ENCODE data around the gene CLDN5.
"Not testable (repeated sequence)": the region's sequence is repeated elsewhere in the genome, so short reads cannot be mapped to it uniquely, and the experiment has no call there.

The CLDN5 gene

DNA sequence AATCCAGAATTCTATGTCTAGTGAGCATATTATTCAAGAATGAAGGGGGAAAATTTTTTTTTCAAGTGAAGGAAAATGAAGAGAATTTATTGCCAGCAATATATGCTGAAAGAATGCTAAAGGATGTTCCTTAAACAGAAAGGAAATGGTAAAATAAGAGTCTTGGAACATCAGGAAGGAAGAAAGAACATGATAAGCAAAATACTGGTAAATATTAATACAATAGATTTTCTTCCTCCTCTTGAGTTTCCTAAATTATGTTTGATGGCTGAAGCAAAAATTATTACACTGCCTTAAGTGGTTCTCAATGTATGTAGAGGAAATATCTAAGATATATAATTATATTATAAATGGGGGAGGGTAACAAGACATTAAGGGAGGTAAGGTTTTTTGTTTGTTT, 9.6 kb upstream of the CLDN5 start:
- Histone ChIP-seq H3K9me3 (ENCODE audit: severe bottlenecking) (no peaks in the 10 kb centered on the region), H3K4me1 (ENCODE audit: insufficient read depth, poor library complexity, severe bottlenecking) (no peaks in the 10 kb centered on the region), H3K27ac (ENCODE audit: poor library complexity, severe bottlenecking) (no peak overlapping the region), H3K36me3 (ENCODE audit: low read depth) (no peaks in the 10 kb centered on the region), H3K4me3 (ENCODE audit: severe bottlenecking) (no peak overlapping the region), H3K27me3 (ENCODE audit: insufficient read depth, poor library complexity, severe bottlenecking) (no peaks in the 10 kb centered on the region)
- ATAC-seq (ENCODE audit: low read depth) (no peak), DNase-seq (ENCODE audit: low spot score) (no peak)
- TF ChIP-seq, protein P1, sequence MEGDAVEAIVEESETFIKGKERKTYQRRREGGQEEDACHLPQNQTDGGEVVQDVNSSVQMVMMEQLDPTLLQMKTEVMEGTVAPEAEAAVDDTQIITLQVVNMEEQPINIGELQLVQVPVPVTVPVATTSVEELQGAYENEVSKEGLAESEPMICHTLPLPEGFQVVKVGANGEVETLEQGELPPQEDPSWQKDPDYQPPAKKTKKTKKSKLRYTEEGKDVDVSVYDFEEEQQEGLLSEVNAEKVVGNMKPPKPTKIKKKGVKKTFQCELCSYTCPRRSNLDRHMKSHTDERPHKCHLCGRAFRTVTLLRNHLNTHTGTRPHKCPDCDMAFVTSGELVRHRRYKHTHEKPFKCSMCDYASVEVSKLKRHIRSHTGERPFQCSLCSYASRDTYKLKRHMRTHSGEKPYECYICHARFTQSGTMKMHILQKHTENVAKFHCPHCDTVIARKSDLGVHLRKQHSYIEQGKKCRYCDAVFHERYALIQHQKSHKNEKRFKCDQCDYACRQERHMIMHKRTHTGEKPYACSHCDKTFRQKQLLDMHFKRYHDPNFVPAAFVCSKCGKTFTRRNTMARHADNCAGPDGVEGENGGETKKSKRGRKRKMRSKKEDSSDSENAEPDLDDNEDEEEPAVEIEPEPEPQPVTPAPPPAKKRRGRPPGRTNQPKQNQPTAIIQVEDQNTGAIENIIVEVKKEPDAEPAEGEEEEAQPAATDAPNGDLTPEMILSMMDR (IDR thresholded peaks at IDR 0.05; ENCODE audit: poor library complexity, severe bottlenecking), result no peak

DNA sequence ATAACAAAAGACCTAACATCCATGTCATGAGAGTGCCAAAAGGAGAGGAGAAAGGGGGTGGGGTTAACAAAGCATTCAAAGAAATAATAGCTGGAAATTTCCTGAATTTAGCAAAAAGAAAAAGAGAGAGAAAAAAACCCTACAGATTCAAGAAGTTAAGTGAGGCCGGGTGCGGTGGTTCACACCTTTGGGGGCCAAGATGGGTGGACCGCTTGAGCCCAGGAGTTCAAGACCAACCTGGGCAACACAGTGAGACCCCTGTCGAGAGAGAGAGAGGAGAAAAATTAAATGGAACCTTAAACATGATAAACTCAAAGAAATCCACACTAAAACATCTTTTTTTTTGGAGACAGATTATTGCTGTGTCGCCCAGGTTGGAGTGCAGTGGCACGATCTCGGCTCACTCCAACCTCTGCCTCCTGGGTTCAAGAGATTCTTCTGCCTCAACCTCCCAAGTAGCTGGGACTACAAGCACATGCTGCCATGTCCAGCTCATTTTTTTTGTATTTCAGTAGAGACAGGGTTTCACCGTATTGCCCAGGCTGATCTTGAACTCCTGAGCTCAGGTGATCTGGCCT, 8.9 kb upstream of the CLDN5 start:
- DNase-seq (ENCODE audit: low spot score) (no peak), ATAC-seq (ENCODE audit: low read depth) (no peak)
- H3K4me3 ChIP-seq (ENCODE audit: severe bottlenecking), result no peak overlapping the region
- no peaks in the 10 kb centered on the region for H3K36me3 ChIP-seq (ENCODE audit: low read depth)
- H3K4me1 ChIP-seq (ENCODE audit: insufficient read depth, poor library complexity, severe bottlenecking), result no peaks in the 10 kb centered on the region
- no peaks in the 10 kb centered on the region for H3K9me3 ChIP-seq (ENCODE audit: severe bottlenecking)
- TF ChIP-seq, protein P1 (IDR thresholded peaks at IDR 0.05; ENCODE audit: poor library complexity, severe bottlenecking), result no peak
- H3K27me3 ChIP-seq (ENCODE audit: insufficient read depth, poor library complexity, severe bottlenecking), result no peaks in the 10 kb centered on the region
- H3K27ac ChIP-seq (ENCODE audit: poor library complexity, severe bottlenecking), result no peak overlapping the region

DNA sequence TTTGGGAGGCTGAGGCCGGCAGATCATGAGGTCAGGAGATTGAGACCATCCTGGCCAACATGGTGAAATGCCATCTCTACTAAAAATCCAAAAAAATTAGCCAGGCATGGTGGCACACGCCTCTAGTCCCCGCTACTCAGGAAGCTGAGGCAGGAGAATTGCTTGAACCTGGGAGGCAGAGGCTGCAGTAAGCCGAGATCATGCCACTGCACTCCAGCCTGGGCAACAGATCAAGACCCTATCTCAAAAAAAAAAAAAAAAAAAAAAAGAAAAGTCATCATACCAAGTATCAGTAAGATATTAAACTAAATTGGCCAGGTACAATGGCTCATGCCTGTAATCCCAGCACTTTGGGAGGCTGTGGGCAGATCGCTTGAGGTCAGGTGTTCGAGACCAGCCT, 7.1 kb upstream of the CLDN5 start:
- not testable (repeated sequence) for H3K4me1 ChIP-seq (ENCODE audit: insufficient read depth, poor library complexity, severe bottlenecking); H3K36me3 ChIP-seq (ENCODE audit: low read depth); H3K27me3 ChIP-seq (ENCODE audit: insufficient read depth, poor library complexity, severe bottlenecking); H3K27ac ChIP-seq (ENCODE audit: poor library complexity, severe bottlenecking); H3K9me3 ChIP-seq (ENCODE audit: severe bottlenecking); ATAC-seq (ENCODE audit: low read depth); DNase-seq (ENCODE audit: low spot score); H3K4me3 ChIP-seq (ENCODE audit: severe bottlenecking)

DNA sequence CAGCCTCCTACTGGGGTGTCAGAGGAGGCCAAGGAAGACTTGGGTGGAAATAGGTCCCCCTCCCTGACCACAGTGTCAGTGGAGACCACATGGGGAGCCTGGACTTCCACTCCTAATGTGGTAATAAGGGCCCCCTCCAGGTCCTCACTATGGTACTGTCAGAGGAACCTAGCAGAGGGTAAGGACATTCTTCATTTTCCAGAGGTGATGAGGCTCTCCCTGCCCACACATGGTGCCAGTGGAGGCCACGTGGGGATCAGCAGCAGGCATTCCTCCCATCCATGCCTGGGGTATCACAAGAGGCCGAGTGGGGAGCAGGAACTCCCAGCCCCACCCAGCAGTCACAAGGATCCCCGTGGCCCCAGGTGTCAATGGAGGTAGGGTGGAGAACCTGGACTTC, 6.5 kb upstream of the CLDN5 start:
- TF ChIP-seq, protein P1 (IDR thresholded peaks at IDR 0.05; ENCODE audit: poor library complexity, severe bottlenecking), result no peak
- H3K36me3 ChIP-seq (ENCODE audit: low read depth), result no peaks in the 10 kb centered on the region
- H3K27ac ChIP-seq (ENCODE audit: poor library complexity, severe bottlenecking), result no peak overlapping the region
- ATAC-seq (ENCODE audit: low read depth) (no peak), DNase-seq (ENCODE audit: low spot score) (no peak)
- H3K27me3 ChIP-seq (ENCODE audit: insufficient read depth, poor library complexity, severe bottlenecking), result no peaks in the 10 kb centered on the region
- H3K4me1 ChIP-seq (ENCODE audit: insufficient read depth, poor library complexity, severe bottlenecking), result no peaks in the 10 kb centered on the region
- H3K9me3 ChIP-seq (ENCODE audit: severe bottlenecking), result no peaks in the 10 kb centered on the region
- H3K4me3 ChIP-seq (ENCODE audit: severe bottlenecking), result no peak overlapping the region

DNA sequence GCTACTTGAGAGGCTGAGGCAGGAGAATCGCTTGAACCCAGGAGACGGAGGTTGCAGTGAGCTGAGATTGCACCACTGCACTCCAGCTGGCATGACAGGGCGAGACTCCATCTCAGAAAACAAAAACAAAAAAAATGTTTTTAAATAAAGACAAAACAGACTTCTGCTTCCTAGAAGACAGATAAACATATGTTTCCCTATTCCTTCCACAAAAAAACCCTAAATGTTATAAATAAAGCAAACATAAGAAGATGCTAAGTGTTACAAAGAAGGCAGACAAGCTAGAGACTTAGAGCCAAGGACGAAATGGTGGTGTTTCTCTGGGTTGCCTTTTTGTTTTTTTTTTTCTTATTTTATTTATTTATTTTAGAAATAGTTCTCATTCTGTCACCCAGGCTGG, 5.6 kb upstream of the CLDN5 start:
- TF ChIP-seq, protein P1 (IDR thresholded peaks at IDR 0.05; ENCODE audit: poor library complexity, severe bottlenecking), result no peak
- DNase-seq (ENCODE audit: low spot score) (no peak), ATAC-seq (ENCODE audit: low read depth) (no peak)
- no peaks in the 10 kb centered on the region for H3K4me1 ChIP-seq (ENCODE audit: insufficient read depth, poor library complexity, severe bottlenecking)
- H3K4me3 ChIP-seq (ENCODE audit: severe bottlenecking), result no peak overlapping the region
- no peaks in the 10 kb centered on the region for H3K9me3 ChIP-seq (ENCODE audit: severe bottlenecking)
- H3K27me3 ChIP-seq (ENCODE audit: insufficient read depth, poor library complexity, severe bottlenecking), result peaks cover 3% of the 10 kb centered on the region
- no peak overlapping the region for H3K27ac ChIP-seq (ENCODE audit: poor library complexity, severe bottlenecking)
- no peaks in the 10 kb centered on the region for H3K36me3 ChIP-seq (ENCODE audit: low read depth)
